Stomach (tissue), 9 donors: ENCODE data around the gene S100A8. TPM values are rescaled to one million over a fixed set of nuclear protein-coding genes. Genes with fewer than 3 reads are reported as not detected.

Source experiments
- DNase-seq, 2 donors: peaks; one replicate each; pipeline versions ENCODE4 v3.0.0 to v3.0.0-alpha.2; 2013 to 2019
- H3K27ac ChIP-seq, 5 donors: fragments of 200-600 bp in 4 of 5; sonication (generic) in 4 of 5; one replicate each; pipeline ENCODE4 v1.5.1; 2013 to 2019; ENCODE audit warnings: mild to moderate bottlenecking in 1 of 5, moderate library complexity in 1 of 5
- H3K27me3 ChIP-seq, 3 donors: fragments of 200-600 bp; sonication (generic); one replicate each; pipeline ENCODE4 v1.5.1; 2017 to 2019; ENCODE audit warnings: mixed run types in 1 of 3
- H3K36me3 ChIP-seq, 4 donors: fragments of 200-600 bp; sonication (generic); 1 replicate in 3 of 4; 2 replicates in 1 of 4; pipeline ENCODE4 v1.5.1; 2016 to 2019
- H3K4me1 ChIP-seq, 4 donors: fragments of 200-600 bp; sonication (generic); one replicate each; pipeline ENCODE4 v1.5.1; 2016 to 2019
- H3K4me3 ChIP-seq, 4 donors: fragments of 200-600 bp; sonication (generic) in 3 of 4; one replicate each; pipeline ENCODE4 v1.5.1; 2016 to 2019; ENCODE audit warnings: mild to moderate bottlenecking in 1 of 4
- H3K9me3 ChIP-seq, 4 donors: fragments of 200-600 bp; sonication (generic); one replicate each; pipeline ENCODE4 v1.5.1; 2016 to 2019
- CTCF ChIP-seq, 7 experiments: fragments of 450-650 bp in 4 of 7; fragments of 200-600 bp in 3 of 7; sonication (generic) in 3 of 7; IDR thresholded peaks; one replicate each; pipeline ENCODE4 v1.5.1; 2016 to 2019; ENCODE audit warnings: antibody characterized with exemption in 7 of 7, control low read depth in 2 of 7, mild to moderate bottlenecking in 1 of 7
- EP300 ChIP-seq: sonication (generic); formaldehyde crosslinking; IDR thresholded peaks from one replicate; pipeline ENCODE4 v1.6.1; 2017; ENCODE audit warnings: antibody characterized with exemption
- POLR2A ChIP-seq, 4 donors: fragments of 450-650 bp; IDR thresholded peaks; one replicate each; pipeline ENCODE4 v1.6.1; 2016; ENCODE audit warnings: antibody characterized with exemption in 4 of 4, control low read depth in 2 of 4, mild to moderate bottlenecking in 1 of 4, moderate library complexity in 1 of 4
- POLR2AphosphoS5 ChIP-seq, 3 donors: sonication (generic); formaldehyde crosslinking; IDR thresholded peaks; one replicate each; pipeline ENCODE4 v1.6.1; 2016; ENCODE audit warnings: antibody characterized with exemption in 3 of 3
- WGBS, 5 donors: extraction: QIAGEN DNeasy Blood & Tissue Kit in 3 of 5; methylation state at CpG; one replicate each; pipeline versions ENCODE4 v1.1.5 to v1.1.7; 2013 to 2018; 5-methylcytosine and 5-hydroxymethylcytosine counted together
- intact Hi-C: fragments of 100-400 bp; cut with DNase I; formaldehyde crosslinking; loops from one replicate; pipeline ENCODE4 v1.15.1; 2023; ENCODE audit warnings: low total_unique reads
- polyA plus RNA-seq, 3 donors: library from polyadenylated mRNA; stranded (reverse); fragments of 200-250 nt; gene quantifications; one replicate each; pipeline ENCODE4 v1.2.3, GENCODE V29; 2013
- total RNA-seq, 5 donors: library from RNA; depleted of rRNA; stranded (reverse); fragments of >200 nt; gene quantifications; one replicate each; pipeline versions ENCODE4 v1.1.0 to v1.2.3, GENCODE V29; 2014 to 2016
- donor health status: healthy with polysubstance abuse.
- donor health status: Bipolar disorder and iron deficiency.
- donor health status: healthy.

The S100A8 gene
- total and polyA plus RNA-seq, 8 donors, result 16.8 to 21,822 (median 86.4) TPM; not detected in 1

DNA sequence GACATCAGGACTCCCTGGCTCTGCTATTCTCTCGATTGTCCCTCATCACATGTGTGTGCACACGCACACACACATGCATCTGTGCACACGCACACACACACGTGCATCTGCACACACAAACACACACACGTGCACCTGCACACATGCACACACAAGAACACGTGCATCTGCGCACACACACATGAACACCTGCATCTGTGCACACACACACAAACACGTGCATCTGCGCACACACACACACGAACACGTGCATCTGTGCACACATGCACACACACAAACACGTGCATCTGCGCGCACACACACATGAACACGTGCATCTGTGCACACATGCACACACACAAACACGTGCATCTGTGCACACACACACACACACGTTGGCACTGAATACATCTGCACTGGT lies 40.1 kb upstream of the S100A8 start:
- H3K27me3 ChIP-seq, result peaks cover 0 to 53% (median 20%) of the 10 kb centered on the region in 3 donors
- no peak overlapping the region for H3K27ac ChIP-seq
- TF ChIP-seq POLR2A (IDR thresholded peaks at IDR 0.05) (no peak), POLR2AphosphoS5 (IDR thresholded peaks at IDR 0.05) (no peak), EP300 (no peak), CTCF (IDR thresholded peaks at IDR 0.05) (no peak)
- no peaks in the 10 kb centered on the region for H3K9me3 ChIP-seq
- H3K4me3 ChIP-seq, result no peak overlapping the region
- whole genome bisulfite sequencing, 5 donors, result 80 to 87% (median 86%) methylated on average over 17 of the region's 17 CpGs
- intact Hi-C loops, result no loop called here
- no peak for DNase-seq
- H3K36me3 ChIP-seq, result no peaks in the 10 kb centered on the region
- H3K4me1 ChIP-seq, result no peaks in the 10 kb centered on the region

DNA sequence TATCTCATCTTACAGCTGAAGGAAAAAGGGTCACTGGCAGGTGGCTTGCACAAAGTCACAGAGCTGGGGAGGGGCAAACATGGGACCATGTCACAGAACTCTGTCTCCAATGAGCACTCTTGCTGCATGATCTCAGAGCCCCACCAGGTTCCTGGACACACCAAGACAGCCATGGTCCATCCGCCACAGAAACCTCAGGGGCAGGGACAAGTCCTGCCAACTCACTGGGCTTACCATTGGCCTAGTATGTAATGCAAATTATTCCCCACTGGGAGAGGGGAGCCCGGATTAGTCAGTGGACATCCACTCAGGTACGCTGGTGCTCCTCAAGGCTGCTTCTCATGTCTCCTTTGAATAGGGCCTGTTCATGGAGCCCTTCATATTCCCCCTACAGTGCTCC lies 39.7 kb upstream of the S100A8 start:
- 74 to 81% (median 78%) methylated on average over 2 to 3 of the region's 3 CpGs for WGBS, 5 donors
- Histone ChIP-seq H3K9me3 (no peaks in the 10 kb centered on the region), H3K4me3 (no peak overlapping the region), H3K27me3 (peaks cover 0 to 57% (median 20%) of the 10 kb centered on the region in 3 donors), H3K27ac (no peak overlapping the region), H3K36me3 (no peaks in the 10 kb centered on the region), H3K4me1 (no peaks in the 10 kb centered on the region)
- DNase-seq, result no peak
- intact Hi-C loops, result no loop called here
- TF ChIP-seq EP300, result no peak
- no peak for TF ChIP-seq CTCF (IDR thresholded peaks at IDR 0.05)
- TF ChIP-seq POLR2AphosphoS5 (IDR thresholded peaks at IDR 0.05), result no peak
- no peak for TF ChIP-seq POLR2A (IDR thresholded peaks at IDR 0.05)

DNA sequence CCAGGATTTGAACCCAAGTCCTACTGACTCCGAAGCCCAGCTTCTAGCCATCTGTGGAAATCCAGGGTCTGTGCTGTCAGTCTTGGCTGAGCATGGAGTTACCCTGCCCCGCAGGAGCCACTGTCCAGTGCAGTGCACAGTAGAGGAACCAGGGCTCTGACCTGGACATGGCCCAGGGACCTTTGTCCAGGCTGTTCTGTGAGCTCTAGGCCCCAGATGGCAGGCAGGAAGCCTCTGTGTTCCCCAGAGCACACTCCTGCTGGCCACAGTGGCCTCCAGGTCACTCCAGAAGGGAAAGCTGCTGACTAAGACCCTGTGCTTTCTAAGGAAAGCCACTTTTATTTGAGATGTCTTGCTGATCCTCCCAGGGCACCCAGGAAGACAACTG lies 39.3 kb upstream of the S100A8 start:
- WGBS, 5 donors, result 79 to 100% (median 86%) methylated on average over 1 to 2 of the region's 2 CpGs
- H3K36me3 ChIP-seq, result no peaks in the 10 kb centered on the region
- no peak for DNase-seq
- intact Hi-C loops, result no loop called here
- peaks cover 0 to 55% (median 20%) of the 10 kb centered on the region in 3 donors for H3K27me3 ChIP-seq
- TF ChIP-seq EP300, result no peak
- TF ChIP-seq POLR2A (IDR thresholded peaks at IDR 0.05), result no peak
- TF ChIP-seq POLR2AphosphoS5 (IDR thresholded peaks at IDR 0.05), result no peak
- TF ChIP-seq CTCF (IDR thresholded peaks at IDR 0.05), result no peak
- no peaks in the 10 kb centered on the region for H3K4me1 ChIP-seq
- H3K9me3 ChIP-seq, result no peaks in the 10 kb centered on the region
- H3K4me3 ChIP-seq, result no peak overlapping the region
- H3K27ac ChIP-seq, result no peak overlapping the region

- H3K27me3 ChIP-seq, result peaks cover 0 to 49% (median 20%) of the 10 kb centered on the region in 3 donors
- DNase-seq, result no peak
- no peak for TF ChIP-seq CTCF (IDR thresholded peaks at IDR 0.05)
- intact Hi-C loops, result no loop called here
- no peak overlapping the region for H3K27ac ChIP-seq
- H3K9me3 ChIP-seq, result no peaks in the 10 kb centered on the region
- H3K4me3 ChIP-seq, result no peak overlapping the region
- WGBS, 5 donors, result 66 to 74% (median 69%) methylated on average over 7 of the region's 7 CpGs
- H3K36me3 ChIP-seq, result no peaks in the 10 kb centered on the region
- H3K4me1 ChIP-seq, result no peaks in the 10 kb centered on the region
These were observed 38.6 kb upstream of the S100A8 start for GRCh38 chr1:153429266-153430165.
